ENCODE results near the gene PPP4R1.

Gene PPP4R1

DNA sequence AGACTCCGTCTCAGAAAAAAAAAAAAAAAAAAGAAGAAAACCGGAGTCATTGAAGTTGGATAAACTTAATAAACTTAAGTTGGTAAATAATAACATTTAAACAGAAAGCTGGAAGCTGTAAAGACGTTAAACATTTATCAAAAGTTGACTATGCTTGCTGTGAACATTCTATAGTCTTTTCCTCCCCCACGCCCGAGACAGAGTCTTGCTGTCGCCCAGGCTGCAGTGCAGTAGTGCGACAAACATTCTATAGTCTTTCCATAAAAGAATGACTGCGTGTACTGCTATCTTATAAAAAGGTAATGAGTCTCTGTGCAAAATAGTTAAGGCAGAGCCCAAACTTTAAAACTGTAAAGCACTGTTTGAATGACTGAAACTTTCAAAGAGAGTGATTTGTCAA, 45.2 kb downstream of the PPP4R1 start:
- no peaks in the 10 kb centered on the region for H3K36me3 ChIP-seq (ENCODE audit: control insufficient read depth, insufficient read depth, low read length)
- H3K27me3 ChIP-seq (ENCODE audit: control insufficient read depth, insufficient read depth, low read length) = no peaks in the 10 kb centered on the region
- TF ChIP-seq, protein P1, sequence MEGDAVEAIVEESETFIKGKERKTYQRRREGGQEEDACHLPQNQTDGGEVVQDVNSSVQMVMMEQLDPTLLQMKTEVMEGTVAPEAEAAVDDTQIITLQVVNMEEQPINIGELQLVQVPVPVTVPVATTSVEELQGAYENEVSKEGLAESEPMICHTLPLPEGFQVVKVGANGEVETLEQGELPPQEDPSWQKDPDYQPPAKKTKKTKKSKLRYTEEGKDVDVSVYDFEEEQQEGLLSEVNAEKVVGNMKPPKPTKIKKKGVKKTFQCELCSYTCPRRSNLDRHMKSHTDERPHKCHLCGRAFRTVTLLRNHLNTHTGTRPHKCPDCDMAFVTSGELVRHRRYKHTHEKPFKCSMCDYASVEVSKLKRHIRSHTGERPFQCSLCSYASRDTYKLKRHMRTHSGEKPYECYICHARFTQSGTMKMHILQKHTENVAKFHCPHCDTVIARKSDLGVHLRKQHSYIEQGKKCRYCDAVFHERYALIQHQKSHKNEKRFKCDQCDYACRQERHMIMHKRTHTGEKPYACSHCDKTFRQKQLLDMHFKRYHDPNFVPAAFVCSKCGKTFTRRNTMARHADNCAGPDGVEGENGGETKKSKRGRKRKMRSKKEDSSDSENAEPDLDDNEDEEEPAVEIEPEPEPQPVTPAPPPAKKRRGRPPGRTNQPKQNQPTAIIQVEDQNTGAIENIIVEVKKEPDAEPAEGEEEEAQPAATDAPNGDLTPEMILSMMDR (IDR thresholded peaks at IDR 0.05) = no peak
- no peaks in the 10 kb centered on the region for H3K4me1 ChIP-seq
- H3K9ac ChIP-seq = no peak overlapping the region
- no peak overlapping the region for H3K4me3 ChIP-seq (ENCODE audit: low read depth, low read length)
- no peaks in the 10 kb centered on the region for H3K79me2 ChIP-seq
- no peak overlapping the region for H2AFZ ChIP-seq
- H3K9me3 ChIP-seq (ENCODE audit: control insufficient read depth, low read length) = no peaks in the 10 kb centered on the region
- no peak overlapping the region for H3K4me2 ChIP-seq (ENCODE audit: low read length)
- H3K27ac ChIP-seq = no peak overlapping the region

DNA sequence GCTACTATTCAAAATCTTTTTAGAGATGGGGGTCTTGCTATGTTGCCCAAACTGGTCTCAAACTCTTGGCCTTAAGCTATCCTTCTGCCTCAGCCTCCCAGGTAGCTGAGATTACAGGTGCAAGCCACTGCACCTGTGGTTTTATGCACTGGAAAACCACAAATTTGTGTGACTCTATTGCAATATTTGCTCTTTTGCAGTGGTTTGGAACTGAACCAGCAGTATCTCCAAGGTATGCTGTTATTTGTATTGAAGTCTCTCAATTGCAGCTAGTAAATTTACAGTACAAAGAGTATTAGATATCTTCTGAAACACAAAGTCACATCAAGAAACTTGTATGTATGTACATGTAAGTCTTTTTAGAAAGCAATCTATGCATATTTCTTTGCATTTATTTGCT, 46.2 kb downstream of the PPP4R1 start:
- H2AFZ ChIP-seq = no peak overlapping the region
- H3K36me3 ChIP-seq (ENCODE audit: control insufficient read depth, insufficient read depth, low read length) = no peaks in the 10 kb centered on the region
- H3K9ac ChIP-seq = no peak overlapping the region
- no peaks in the 10 kb centered on the region for H3K27me3 ChIP-seq (ENCODE audit: control insufficient read depth, insufficient read depth, low read length)
- H3K4me2 ChIP-seq (ENCODE audit: low read length) = no peak overlapping the region
- H3K79me2 ChIP-seq = no peaks in the 10 kb centered on the region
- no peaks in the 10 kb centered on the region for H3K4me1 ChIP-seq
- no peaks in the 10 kb centered on the region for H3K9me3 ChIP-seq (ENCODE audit: control insufficient read depth, low read length)
- no peak overlapping the region for H3K27ac ChIP-seq
- TF ChIP-seq, protein P1 (IDR thresholded peaks at IDR 0.05) = no peak
- no peak overlapping the region for H3K4me3 ChIP-seq (ENCODE audit: low read depth, low read length)

DNA sequence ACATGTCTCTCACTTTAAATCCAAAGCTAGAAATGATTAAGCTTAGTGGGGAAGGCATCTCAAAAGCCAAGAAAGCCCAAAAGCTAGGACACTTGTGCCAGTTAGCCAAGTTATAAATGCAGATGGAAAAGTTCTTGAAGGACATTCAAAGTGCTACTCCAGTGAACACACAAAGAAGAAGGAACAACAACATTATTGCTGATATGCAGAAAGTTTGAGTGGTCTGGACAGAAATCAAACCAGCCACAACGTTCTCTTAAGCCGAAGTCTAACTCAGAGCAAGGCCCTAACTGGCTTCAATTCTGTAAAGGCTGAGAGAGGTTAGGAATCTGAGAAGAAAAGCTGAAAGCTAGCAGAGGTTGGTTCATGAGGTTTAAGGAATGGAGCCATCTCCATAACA, 49.0 kb downstream of the PPP4R1 start:
- Histone ChIP-seq H3K4me3 (ENCODE audit: low read depth, low read length) (no peak overlapping the region), H3K9ac (no peak overlapping the region), H3K4me2 (ENCODE audit: low read length) (no peak overlapping the region), H3K4me1 (no peaks in the 10 kb centered on the region), H3K79me2 (no peaks in the 10 kb centered on the region), H3K27ac (no peak overlapping the region), H3K36me3 (ENCODE audit: control insufficient read depth, insufficient read depth, low read length) (no peaks in the 10 kb centered on the region), H2AFZ (no peak overlapping the region), H3K27me3 (ENCODE audit: control insufficient read depth, insufficient read depth, low read length) (no peaks in the 10 kb centered on the region), H3K9me3 (ENCODE audit: control insufficient read depth, low read length) (no peaks in the 10 kb centered on the region)
- TF ChIP-seq, protein P1 (IDR thresholded peaks at IDR 0.05) = no peak

DNA sequence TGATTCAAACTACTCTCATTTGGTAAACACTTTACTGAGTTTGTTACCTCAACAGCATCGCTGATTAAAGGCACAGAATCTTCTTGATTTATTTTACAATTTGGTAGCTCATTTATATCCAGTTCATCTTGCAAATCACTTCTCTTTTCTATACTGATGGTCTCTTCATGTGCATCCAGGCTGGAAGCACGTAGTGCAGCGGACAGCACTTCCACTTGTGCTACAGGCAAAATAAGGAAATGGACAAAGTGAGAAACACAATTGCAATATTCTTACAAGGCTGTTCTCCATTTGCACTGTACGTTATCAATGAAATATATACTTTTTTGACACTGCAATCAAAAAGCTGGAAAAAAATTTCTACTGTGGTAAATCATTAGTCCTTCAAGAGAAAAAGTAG, 51.0 kb downstream of the PPP4R1 start:
- Histone ChIP-seq H3K4me2 (ENCODE audit: low read length) (no peak overlapping the region), H2AFZ (no peak overlapping the region), H3K79me2 (no peaks in the 10 kb centered on the region), H3K9me3 (ENCODE audit: control insufficient read depth, low read length) (no peaks in the 10 kb centered on the region), H3K36me3 (ENCODE audit: control insufficient read depth, insufficient read depth, low read length) (no peaks in the 10 kb centered on the region), H3K4me1 (no peaks in the 10 kb centered on the region), H3K27ac (no peak overlapping the region), H3K9ac (no peak overlapping the region), H3K4me3 (ENCODE audit: low read depth, low read length) (no peak overlapping the region), H3K27me3 (ENCODE audit: control insufficient read depth, insufficient read depth, low read length) (no peaks in the 10 kb centered on the region)
- TF ChIP-seq, protein P1 (IDR thresholded peaks at IDR 0.05) = no peak

DNA sequence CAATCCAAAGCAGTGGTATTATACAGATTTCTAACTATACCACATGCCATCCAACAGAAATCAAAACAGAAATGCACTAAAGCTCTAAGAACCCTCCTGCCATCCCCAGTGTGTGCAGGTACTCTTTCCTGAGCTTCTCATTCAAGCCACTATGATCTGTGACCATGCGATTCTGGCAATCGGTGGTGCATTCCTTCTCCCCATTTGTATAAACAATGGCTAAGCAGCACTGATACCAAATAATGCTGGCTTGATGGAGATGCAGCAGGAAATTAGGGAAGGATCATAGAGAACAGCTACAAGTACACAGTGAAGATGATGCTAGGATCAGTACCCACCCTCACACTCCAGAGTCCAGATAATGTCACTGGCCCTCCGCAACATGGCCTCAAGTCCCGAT, 51.8 kb downstream of the PPP4R1 start:
- Histone ChIP-seq H3K27me3 (ENCODE audit: control insufficient read depth, insufficient read depth, low read length) (no peaks in the 10 kb centered on the region), H3K4me2 (ENCODE audit: low read length) (no peak overlapping the region), H3K36me3 (ENCODE audit: control insufficient read depth, insufficient read depth, low read length) (no peaks in the 10 kb centered on the region), H3K4me1 (no peaks in the 10 kb centered on the region), H3K79me2 (no peaks in the 10 kb centered on the region), H3K27ac (no peak overlapping the region), H3K4me3 (ENCODE audit: low read depth, low read length) (no peak overlapping the region), H3K9ac (no peak overlapping the region), H2AFZ (no peak overlapping the region), H3K9me3 (ENCODE audit: control insufficient read depth, low read length) (no peaks in the 10 kb centered on the region)
- TF ChIP-seq, protein P1 (IDR thresholded peaks at IDR 0.05) = no peak
